ENCODE data around the gene NIP7. TPM values are rescaled to one million over a fixed set of nuclear protein-coding genes. Genes with fewer than 3 reads are reported as not detected.

NIP7 gene
- polyA plus RNA-seq, 3 donors from 2014 or later, result 13.0 to 24.9 (median 23.2) TPM

GRCh38 chr16:69365901-69366300, 26.3 kb downstream of the NIP7 start:
- peaks cover 7 to 20% of the 10 kb centered on the region in 2 donors for H3K4me1 Mint-ChIP-seq
- no peak for DNase-seq
- no peaks in the 10 kb centered on the region for H3K9me3 Mint-ChIP-seq
- H3K27ac Mint-ChIP-seq, result no peak overlapping the region
- peaks cover 15 to 56% (median 16%) of the 10 kb centered on the region in 3 donors for H3K36me3 Mint-ChIP-seq
- H3K4me3 Mint-ChIP-seq, result no peak overlapping the region
- no peaks in the 10 kb centered on the region for H3K27me3 Mint-ChIP-seq (ENCODE audit: low read depth in 3 of 3)

GRCh38 chr16:69366431-69366830, 26.9 kb downstream of the NIP7 start:
- H3K27me3 Mint-ChIP-seq (ENCODE audit: low read depth in 3 of 3), result no peaks in the 10 kb centered on the region
- H3K4me1 Mint-ChIP-seq, result peaks cover 7 to 20% of the 10 kb centered on the region in 2 donors
- no peak overlapping the region for H3K4me3 Mint-ChIP-seq
- no peak for DNase-seq
- H3K36me3 Mint-ChIP-seq, result peaks cover 15 to 56% (median 17%) of the 10 kb centered on the region in 3 donors
- H3K27ac Mint-ChIP-seq, result no peak overlapping the region
- H3K9me3 Mint-ChIP-seq, result peaks cover 0 to under 1% (median 0%) of the 10 kb centered on the region in 6 donors

- Mint-ChIP-seq H3K9me3 (peaks cover 0 to 3% (median 0%) of the 10 kb centered on the region in 6 donors), H3K36me3 (peaks cover 15 to 55% (median 21%) of the 10 kb centered on the region in 3 donors), H3K27me3 (ENCODE audit: low read depth in 3 of 3) (no peaks in the 10 kb centered on the region), H3K27ac (peak overlapping the region in 2 of 6 donors; percentile 9 to 23), H3K4me1 (peaks cover 7 to 23% of the 10 kb centered on the region in 2 donors), H3K4me3 (no peak overlapping the region)
- no peak for DNase-seq
Observed at GRCh38 chr16:69367980-69368379, 28.4 kb downstream of the NIP7 start.

GRCh38 chr16:69368866-69369265, 29.3 kb downstream of the NIP7 start:
- no peak for DNase-seq
- Mint-ChIP-seq H3K36me3 (peaks cover 15 to 51% (median 25%) of the 10 kb centered on the region in 3 donors), H3K4me1 (peaks cover 5 to 25% of the 10 kb centered on the region in 2 donors), H3K27me3 (ENCODE audit: low read depth in 3 of 3) (peaks cover 0 to 2% (median 0%) of the 10 kb centered on the region in 3 donors), H3K4me3 (no peak overlapping the region), H3K27ac (no peak overlapping the region), H3K9me3 (peaks cover 0 to 4% (median 0%) of the 10 kb centered on the region in 6 donors)

GRCh38 chr16:69371564-69371963, 32.0 kb downstream of the NIP7 start:
- H3K27ac Mint-ChIP-seq, result peak overlapping the region in 2 of 6 donors; percentile 49 to 55
- H3K9me3 Mint-ChIP-seq, result peaks cover 0 to 4% (median 0%) of the 10 kb centered on the region in 6 donors
- no peak for DNase-seq
- no peak overlapping the region for H3K4me3 Mint-ChIP-seq
- peaks cover 0 to 2% (median 0%) of the 10 kb centered on the region in 3 donors for H3K27me3 Mint-ChIP-seq (ENCODE audit: low read depth in 3 of 3)
- H3K4me1 Mint-ChIP-seq, result peaks cover 5 to 25% of the 10 kb centered on the region in 2 donors
- peaks cover 7 to 37% (median 21%) of the 10 kb centered on the region in 3 donors for H3K36me3 Mint-ChIP-seq

- Mint-ChIP-seq H3K9me3 (peaks cover 0 to 4% (median 0%) of the 10 kb centered on the region in 6 donors), H3K27me3 (ENCODE audit: low read depth in 3 of 3) (peaks cover 0 to 2% (median 0%) of the 10 kb centered on the region in 3 donors), H3K4me3 (no peak overlapping the region), H3K4me1 (peaks cover 5 to 25% of the 10 kb centered on the region in 2 donors), H3K27ac (peak overlapping the region in 1 of 6 donors; percentile 30), H3K36me3 (peaks cover 12 to 30% (median 24%) of the 10 kb centered on the region in 3 donors)
- DNase-seq, result no peak
Observed at GRCh38 chr16:69373019-69373418, 33.4 kb downstream of the NIP7 start.

- Mint-ChIP-seq H3K27ac (no peak overlapping the region), H3K36me3 (peaks cover 6 to 23% (median 16%) of the 10 kb centered on the region in 3 donors), H3K4me3 (no peak overlapping the region), H3K4me1 (peaks cover 0 to 14% of the 10 kb centered on the region in 2 donors), H3K9me3 (peaks cover 0 to 3% (median 0%) of the 10 kb centered on the region in 6 donors), H3K27me3 (ENCODE audit: low read depth in 3 of 3) (peaks cover 0 to 2% (median 1%) of the 10 kb centered on the region in 3 donors)
- no peak for DNase-seq
Observed at GRCh38 chr16:69376393-69377059, 37.0 kb downstream of the NIP7 start.

- Mint-ChIP-seq H3K9me3 (peaks cover 0 to under 1% (median 0%) of the 10 kb centered on the region in 6 donors), H3K36me3 (peaks cover 6 to 17% (median 12%) of the 10 kb centered on the region in 3 donors), H3K4me3 (no peak overlapping the region), H3K27me3 (ENCODE audit: low read depth in 3 of 3) (peaks cover 0 to 2% (median 2%) of the 10 kb centered on the region in 3 donors), H3K27ac (peak overlapping the region; percentile 10 to 74 (median 49)), H3K4me1 (peaks cover 0 to 20% of the 10 kb centered on the region in 2 donors)
- DNase-seq, result no peak
Observed at GRCh38 chr16:69378036-69378435, 38.5 kb downstream of the NIP7 start.

GRCh38 chr16:69378760-69379159, 39.2 kb downstream of the NIP7 start:
- Mint-ChIP-seq H3K36me3 (peaks cover 6 to 17% (median 9%) of the 10 kb centered on the region in 3 donors), H3K4me3 (no peak overlapping the region), H3K27ac (peak overlapping the region in 2 of 6 donors; percentile 74), H3K4me1 (peaks cover 5 to 25% of the 10 kb centered on the region in 2 donors), H3K27me3 (ENCODE audit: low read depth in 3 of 3) (peaks cover 0 to 2% (median 0%) of the 10 kb centered on the region in 3 donors), H3K9me3 (no peaks in the 10 kb centered on the region)
- no peak for DNase-seq

- Mint-ChIP-seq H3K36me3 (peaks cover 6 to 17% (median 8%) of the 10 kb centered on the region in 3 donors), H3K27ac (peak overlapping the region in 1 of 6 donors; percentile 40), H3K9me3 (no peaks in the 10 kb centered on the region), H3K27me3 (ENCODE audit: low read depth in 3 of 3) (peaks cover 0 to 10% (median 6%) of the 10 kb centered on the region in 3 donors), H3K4me1 (peaks cover 23 to 47% of the 10 kb centered on the region in 2 donors), H3K4me3 (no peak overlapping the region)
- no peak for DNase-seq
Observed at GRCh38 chr16:69381231-69381630, 41.7 kb downstream of the NIP7 start.

- DNase-seq, result no peak
- Mint-ChIP-seq H3K27ac (peak overlapping the region in 1 of 6 donors; percentile 43), H3K27me3 (ENCODE audit: low read depth in 3 of 3) (peaks cover 0 to 10% (median 6%) of the 10 kb centered on the region in 3 donors), H3K9me3 (no peaks in the 10 kb centered on the region), H3K36me3 (peaks cover 6 to 17% (median 8%) of the 10 kb centered on the region in 3 donors), H3K4me1 (peaks cover 24 to 47% of the 10 kb centered on the region in 2 donors), H3K4me3 (no peak overlapping the region)
Observed at GRCh38 chr16:69382421-69382820, 42.8 kb downstream of the NIP7 start.

GRCh38 chr16:69384974-69385373, 45.4 kb downstream of the NIP7 start:
- DNase-seq, result peak in 1 of 3 donors; percentile 7
- Mint-ChIP-seq H3K27me3 (ENCODE audit: low read depth in 3 of 3) (peaks cover 0 to 10% (median 6%) of the 10 kb centered on the region in 3 donors), H3K9me3 (no peaks in the 10 kb centered on the region), H3K27ac (peak overlapping the region; percentile 94 to 99 (median 95)), H3K4me1 (peaks cover 24 to 39% of the 10 kb centered on the region in 2 donors), H3K36me3 (no peaks in the 10 kb centered on the region), H3K4me3 (peak overlapping the region; percentile 80 to 97 (median 94))

- H3K27ac Mint-ChIP-seq, result peak overlapping the region in 3 of 6 donors; percentile 91 to 96 (median 95)
Observed at GRCh38 chr16:69386596-69386995, 47.0 kb downstream of the NIP7 start.

More at GRCh38 chr16:69386596-69386995, 47.0 kb downstream of the NIP7 start:
- no peak for DNase-seq
- Mint-ChIP-seq H3K9me3 (no peaks in the 10 kb centered on the region), H3K4me3 (peak overlapping the region; percentile 80 to 97 (median 96)), H3K4me1 (peaks cover 24 to 39% of the 10 kb centered on the region in 2 donors), H3K36me3 (no peaks in the 10 kb centered on the region), H3K27me3 (ENCODE audit: low read depth in 3 of 3) (peaks cover 0 to 8% (median 6%) of the 10 kb centered on the region in 3 donors)

All from immature natural killer cell (primary cell).